T1000 (cell line): ENCODE data around the gene ATP13A2.
"Not testable (repeated sequence)": the region's sequence is repeated elsewhere in the genome, so short reads cannot be mapped to it uniquely, and the experiment has no call there.

Experiments used
- DNase-seq: peaks from one replicate; lab custom pipeline; 2025; ENCODE audit warnings: mixed read lengths; lab: John Stamatoyannopoulos, UW

The ATP13A2 gene

GRCh38 chr1:16957731-16958130 is 54.0 kb downstream of the ATP13A2 start:
- no peak for DNase-seq

GRCh38 chr1:16956775-16957174 is 55.0 kb downstream of the ATP13A2 start:
- DNase-seq, result no peak

- no peak for DNase-seq
These were observed 56.5 kb downstream of the ATP13A2 start for GRCh38 chr1:16955186-16955585.

GRCh38 chr1:16954579-16954978 is 57.1 kb downstream of the ATP13A2 start:
- DNase-seq, result no peak

GRCh38 chr1:16952376-16952775 is 59.4 kb downstream of the ATP13A2 start:
- not testable (repeated sequence) for DNase-seq

- peak; percentile 71 for DNase-seq
These were observed 62.7 kb downstream of the ATP13A2 start for GRCh38 chr1:16949026-16949425.

GRCh38 chr1:16948282-16948891 is 63.3 kb downstream of the ATP13A2 start:
- peak; percentile 28 for DNase-seq

- DNase-seq, result no peak
These were observed 65.1 kb downstream of the ATP13A2 start for GRCh38 chr1:16946646-16947045.

GRCh38 chr1:16946185-16946584 is 65.5 kb downstream of the ATP13A2 start:
- not testable (repeated sequence) for DNase-seq

- DNase-seq, result not testable (repeated sequence)
These were observed 66.2 kb downstream of the ATP13A2 start for GRCh38 chr1:16945512-16945911.

GRCh38 chr1:16944038-16944437 is 67.7 kb downstream of the ATP13A2 start:
- DNase-seq, result no peak

- DNase-seq, result not testable (repeated sequence)
These were observed 72.1 kb downstream of the ATP13A2 start for GRCh38 chr1:16939386-16940180.

GRCh38 chr1:16938351-16939321 is 73.1 kb downstream of the ATP13A2 start:
- no peak for DNase-seq

- not testable (repeated sequence) for DNase-seq
These were observed 75.1 kb downstream of the ATP13A2 start for GRCh38 chr1:16936580-16936979.
